Kidney capillary endothelial cell (primary cell): ENCODE measurements around the gene CBX8.

Source experiments
- DNase-seq: peaks from one replicate; pipeline ENCODE4 v3.0.0-alpha.2; 2018; ENCODE audit warnings: low spot score

CBX8 gene

GRCh38 chr17:79750650-79751545, 46.0 kb downstream of the CBX8 start:
- DNase-seq: no peak

DNA sequence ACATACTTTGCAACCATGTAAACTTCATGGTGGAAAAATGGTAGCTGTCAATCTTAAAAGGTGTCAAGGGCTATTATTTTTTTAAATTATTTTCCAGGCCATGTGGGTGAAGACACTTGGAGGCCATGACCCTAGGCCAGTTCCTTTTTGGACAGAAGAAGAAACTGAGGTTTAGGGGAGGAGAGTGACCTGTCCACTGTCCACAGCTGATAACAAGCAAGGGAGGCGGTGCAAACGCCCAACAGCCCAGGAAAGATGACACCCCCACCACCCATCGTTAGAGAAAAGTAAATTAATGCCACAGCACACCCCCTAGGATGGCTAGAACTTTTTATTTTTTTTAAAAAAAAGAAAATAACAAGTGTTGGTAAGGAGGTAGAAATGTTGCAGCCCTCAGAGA, 46.9 kb downstream of the CBX8 start:
- no peak for DNase-seq

- DNase-seq: no peak
These were observed 47.6 kb downstream of the CBX8 start for GRCh38 chr17:79749156-79749815.

- no peak for DNase-seq
These were observed 48.4 kb downstream of the CBX8 start for GRCh38 chr17:79748295-79749099.

DNA sequence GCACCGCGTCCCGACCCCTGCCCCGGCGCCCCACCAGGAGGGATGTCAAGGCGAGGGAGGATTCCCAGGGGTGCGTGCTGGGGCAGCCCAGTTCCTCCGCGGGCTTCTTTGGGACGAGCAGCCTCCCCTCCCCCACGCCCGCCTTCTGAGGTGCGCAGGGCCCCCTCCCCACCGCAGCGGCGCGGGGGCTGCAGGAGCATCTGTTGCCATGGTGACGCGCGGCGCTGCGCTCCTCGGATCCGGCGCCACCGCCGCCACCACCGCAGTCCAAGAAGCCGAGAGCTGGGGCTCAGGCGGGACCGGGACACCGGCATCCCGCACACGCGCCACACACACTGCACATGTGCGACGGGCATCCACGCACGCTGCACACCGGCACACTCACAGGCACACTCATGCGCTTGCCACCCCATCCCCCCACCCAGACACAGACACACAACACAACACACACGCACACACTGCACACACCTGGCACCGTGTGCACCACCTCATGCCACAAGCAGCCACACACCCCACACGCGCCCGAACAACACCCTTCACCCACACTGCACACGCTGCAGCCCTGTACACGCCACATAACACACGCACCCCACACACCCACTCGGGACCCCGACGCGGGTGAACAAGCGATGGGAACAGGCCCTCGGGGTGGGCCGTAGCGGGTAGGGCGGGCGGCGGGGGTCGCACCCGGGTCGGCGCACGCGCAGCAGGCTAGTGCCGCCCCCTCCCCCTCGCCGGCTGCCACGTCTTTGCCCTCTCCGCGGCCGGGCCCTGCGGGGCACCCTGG, 49.2 kb downstream of the CBX8 start:
- DNase-seq: no peak

DNA sequence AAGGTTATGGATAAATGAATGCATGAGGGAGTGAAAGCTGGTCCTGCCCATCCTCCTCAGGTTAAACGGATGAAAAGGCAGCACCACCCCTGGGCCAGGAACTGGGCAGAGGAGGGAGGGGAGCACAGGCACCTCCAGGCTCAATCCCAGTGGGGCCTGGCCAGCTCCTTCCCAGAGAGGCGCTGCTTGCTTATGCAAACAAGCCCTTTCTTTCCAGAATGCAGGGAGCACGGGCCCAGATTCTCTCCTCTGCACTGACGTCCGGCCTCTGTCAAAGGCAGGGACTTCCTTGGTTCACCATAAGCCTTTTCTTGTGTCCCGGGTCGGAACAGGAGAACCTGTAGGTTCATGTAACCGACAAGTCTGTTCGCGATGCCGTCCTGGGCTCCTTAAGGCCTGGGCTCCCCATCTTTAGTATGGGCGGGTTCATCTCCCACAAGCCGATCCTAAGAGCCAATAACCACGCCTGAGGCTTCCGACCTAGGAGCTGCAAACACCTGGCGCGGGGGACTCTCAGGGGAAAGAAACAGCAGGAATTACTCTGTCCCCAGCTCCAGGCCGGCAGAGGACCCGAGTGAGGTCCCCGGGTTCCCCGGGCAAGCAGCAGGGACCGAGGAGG, 49.9 kb downstream of the CBX8 start:
- no peak for DNase-seq

GRCh38 chr17:79745641-79746105, 51.2 kb downstream of the CBX8 start:
- DNase-seq: no peak

GRCh38 chr17:79743614-79744013, 53.3 kb downstream of the CBX8 start:
- no peak for DNase-seq

DNA sequence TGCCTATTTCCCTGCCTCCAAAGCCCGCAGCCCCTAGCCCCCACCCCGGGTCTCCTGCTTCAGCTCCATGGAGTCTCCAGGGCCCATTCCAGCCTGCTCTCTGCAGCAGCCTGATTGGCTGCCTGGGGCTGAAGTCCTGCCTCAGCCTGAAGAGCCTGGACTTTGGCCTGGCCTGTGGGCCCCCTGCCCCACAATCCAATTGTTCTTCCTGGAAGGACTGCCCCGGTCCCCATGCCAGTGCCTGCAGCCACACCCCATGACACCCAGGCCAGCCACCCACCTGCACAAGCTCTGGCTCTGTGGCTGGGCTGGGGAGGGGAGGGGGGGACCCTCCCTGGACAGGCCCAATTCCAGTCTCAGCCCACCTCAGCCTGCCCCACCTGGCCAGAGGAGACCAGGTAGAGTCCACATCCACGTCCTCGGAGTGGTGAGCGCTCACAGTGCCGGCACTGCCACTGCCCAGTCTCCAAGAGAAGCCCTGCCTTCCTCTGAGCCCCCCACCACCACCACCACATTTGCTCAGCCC, 53.9 kb downstream of the CBX8 start:
- no peak for DNase-seq

DNA sequence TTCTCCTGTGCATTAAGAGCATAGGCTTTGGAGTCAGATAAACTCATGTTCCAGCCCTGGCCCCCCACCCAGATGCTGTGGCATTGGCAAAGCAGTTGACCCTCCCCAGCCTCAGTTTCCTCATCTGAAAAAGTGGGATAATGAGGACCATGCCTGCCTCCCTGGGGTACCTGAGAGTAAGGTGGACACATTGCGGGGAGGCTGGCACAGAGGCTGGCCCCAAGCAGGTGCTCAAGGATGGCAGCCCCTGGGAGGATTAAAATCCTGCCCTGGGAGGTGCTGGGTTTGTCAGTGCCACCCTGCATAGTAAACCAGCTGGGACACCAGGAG, 54.3 kb downstream of the CBX8 start:
- DNase-seq: no peak
